GM12872 (cell line): ENCODE data around the gene GPR78.

Experiments
- CTCF ChIP-seq: IDR thresholded peaks from 3 replicates; pipeline ENCODE4 v1.5.1; 2011; ENCODE audit warnings: low read depth, mild to moderate bottlenecking, low read length, moderate library complexity; ENCODE audit not compliant: insufficient read depth

Gene GPR78

GRCh38 chr4:8618421-8618820 lies 38.2 kb downstream of the GPR78 start:
- TF ChIP-seq CTCF, result no peak

DNA sequence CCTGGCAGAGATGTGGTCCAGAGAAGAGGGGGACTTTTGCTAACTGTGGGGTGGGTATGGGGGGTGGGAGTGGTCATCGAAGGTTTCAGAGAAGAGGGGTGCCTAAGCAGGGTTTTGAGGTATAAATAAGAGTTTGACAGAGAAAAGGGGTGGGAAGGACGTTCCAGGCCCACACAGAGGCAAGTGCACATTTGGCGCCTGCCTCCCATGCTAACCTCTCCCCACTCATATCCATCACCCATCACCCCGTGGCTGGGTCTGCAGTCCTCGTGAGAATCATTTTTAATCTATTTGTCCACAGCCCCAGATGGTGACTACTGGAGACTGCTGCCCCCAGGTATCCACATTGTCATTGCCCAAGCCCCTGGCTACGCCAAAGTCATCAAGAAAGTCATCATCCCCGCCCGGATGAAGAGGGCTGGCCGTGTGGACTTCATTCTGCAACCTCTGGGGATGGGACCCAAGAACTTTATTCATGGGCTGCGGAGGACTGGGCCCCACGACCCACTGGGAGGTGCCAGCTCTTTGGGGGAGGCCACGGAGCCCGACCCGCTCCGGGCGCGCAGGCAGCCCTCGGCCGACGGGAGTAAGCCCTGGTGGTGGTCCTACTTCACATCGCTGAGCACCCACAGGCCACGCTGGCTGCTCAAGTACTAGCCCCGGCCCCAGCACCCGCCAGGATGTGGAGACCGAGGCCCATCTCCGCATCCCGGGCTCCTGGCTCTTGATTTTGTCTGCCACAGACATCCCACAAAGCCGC lies 38.9 kb downstream of the GPR78 start:
- no peak for TF ChIP-seq CTCF
